ENCODE measurements around the gene THOC2.

The THOC2 gene

DNA sequence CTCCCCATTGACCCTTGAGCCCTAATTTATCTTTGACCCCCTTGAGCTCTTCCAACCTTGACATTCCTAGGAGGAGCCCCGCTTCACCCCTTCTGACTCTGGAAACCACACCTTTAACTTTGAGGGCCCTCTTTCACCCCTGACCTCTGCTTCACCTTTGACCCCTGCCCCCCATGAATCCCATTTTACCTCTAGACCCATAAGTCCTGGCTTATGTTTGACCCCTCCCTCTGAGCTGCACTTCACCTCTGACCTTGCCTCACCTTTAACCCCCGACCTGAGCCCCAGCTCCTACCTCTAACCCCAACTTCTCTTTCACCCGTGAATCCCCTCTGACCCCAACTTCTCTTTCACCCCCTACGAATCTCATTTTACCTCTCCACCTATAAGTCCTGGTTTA, 169.7 kb downstream of the THOC2 start:
- no peak for DNase-seq

DNA sequence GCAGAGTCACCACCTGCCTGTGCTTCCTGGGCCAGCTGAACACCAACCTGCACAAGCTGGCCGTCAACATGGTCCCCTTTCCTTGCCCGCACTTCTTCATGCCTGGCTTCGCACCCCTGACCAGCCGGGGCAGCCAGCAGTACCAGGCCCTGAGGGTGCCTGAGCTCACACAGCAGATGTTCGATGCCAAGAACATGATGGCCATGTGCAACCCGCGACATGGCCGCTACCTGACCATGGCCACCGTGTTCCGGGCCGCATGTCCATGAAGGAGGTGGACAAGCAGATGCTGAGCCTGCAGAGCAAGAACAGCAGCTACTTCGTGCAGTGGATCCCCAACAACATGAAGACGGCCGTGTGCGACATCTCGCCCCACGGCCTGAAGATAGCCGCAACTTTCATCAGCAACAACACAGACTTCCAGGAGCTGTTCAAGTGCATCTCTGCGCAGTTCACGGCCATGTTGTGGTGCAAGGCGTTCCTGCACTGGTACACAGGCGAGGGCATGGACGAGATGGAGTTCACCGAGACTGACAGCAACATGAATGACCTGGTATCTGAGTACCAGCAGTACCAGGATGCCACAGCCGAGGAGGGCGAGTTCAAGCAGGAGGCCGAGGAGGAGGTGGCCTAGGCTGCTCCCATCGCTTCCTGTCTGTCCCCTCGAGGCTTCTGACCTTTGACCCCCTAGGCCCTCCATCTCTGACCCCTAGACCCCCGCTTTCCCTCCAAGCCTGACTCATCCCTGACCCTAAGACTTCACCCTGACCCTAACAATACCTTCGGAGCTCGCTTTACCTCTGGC, 170.3 kb downstream of the THOC2 start:
- DNase-seq: no peak

DNA sequence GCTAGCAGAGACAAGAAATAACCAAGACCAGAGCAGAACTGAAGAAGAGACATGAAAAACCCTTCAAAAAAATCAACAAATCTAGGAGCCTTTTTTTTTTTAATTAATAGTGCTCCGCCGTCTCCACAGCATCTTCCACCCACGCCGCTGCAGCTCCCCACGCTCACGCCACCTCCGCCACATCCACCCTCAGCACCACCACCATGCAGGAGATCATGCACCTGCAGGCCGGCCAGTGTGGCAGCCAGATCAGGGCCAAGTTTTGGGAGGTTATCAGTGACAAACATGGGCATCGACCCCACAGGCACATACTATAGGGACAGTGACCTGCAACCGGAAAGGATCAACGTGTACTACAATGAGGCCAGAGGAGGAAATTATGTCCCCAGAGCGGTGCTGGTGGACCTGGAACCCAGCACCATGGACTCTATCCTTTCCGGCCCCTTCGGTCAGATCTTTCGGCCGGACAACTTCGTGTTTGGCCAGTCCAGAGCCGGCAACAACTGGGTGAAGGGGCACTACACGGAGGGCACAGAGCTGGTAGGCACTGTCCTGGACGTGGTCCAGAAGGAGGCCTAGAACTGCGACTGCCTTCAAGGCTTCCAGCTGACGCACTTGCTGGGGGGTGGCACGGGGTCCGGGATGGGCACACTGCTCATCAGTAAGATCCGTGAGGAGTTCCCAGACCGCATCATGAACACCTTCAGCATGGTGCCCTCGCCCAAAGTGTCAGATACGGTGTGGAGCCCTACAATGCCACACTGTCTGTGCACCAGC, 171.2 kb downstream of the THOC2 start:
- DNase-seq: no peak

DNA sequence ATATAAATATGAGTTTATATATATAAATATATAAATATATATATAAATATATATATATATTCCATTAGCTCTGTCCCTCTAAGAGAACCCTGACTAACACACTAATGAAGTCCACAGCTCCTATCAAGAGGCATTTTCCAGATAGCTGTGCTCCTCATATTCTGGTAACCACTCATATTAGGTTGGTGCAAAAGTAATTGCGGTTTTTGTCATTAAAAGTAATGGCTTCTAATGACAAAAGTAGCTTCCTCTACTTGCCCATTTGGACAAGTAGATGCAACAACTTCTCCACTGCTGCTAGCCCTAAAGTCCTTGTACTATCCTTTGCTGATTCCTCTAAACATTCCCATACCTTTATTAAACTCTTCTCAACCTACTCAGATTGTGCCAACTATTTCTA, 182.0 kb downstream of the THOC2 start:
- no peak for DNase-seq

Measured in NCI-H345 (cell line).